ENCODE measurements around the gene TMEM138. TPM values are rescaled to one million over a fixed set of nuclear protein-coding genes. Genes with fewer than 3 reads are reported as not detected.

The TMEM138 gene
- total and polyA plus RNA-seq, 2 of the 13 experiments (the other 11 are each of a cell fraction or from before 2014, with no cell fraction given): 43.5 to 61.0 TPM

DNA sequence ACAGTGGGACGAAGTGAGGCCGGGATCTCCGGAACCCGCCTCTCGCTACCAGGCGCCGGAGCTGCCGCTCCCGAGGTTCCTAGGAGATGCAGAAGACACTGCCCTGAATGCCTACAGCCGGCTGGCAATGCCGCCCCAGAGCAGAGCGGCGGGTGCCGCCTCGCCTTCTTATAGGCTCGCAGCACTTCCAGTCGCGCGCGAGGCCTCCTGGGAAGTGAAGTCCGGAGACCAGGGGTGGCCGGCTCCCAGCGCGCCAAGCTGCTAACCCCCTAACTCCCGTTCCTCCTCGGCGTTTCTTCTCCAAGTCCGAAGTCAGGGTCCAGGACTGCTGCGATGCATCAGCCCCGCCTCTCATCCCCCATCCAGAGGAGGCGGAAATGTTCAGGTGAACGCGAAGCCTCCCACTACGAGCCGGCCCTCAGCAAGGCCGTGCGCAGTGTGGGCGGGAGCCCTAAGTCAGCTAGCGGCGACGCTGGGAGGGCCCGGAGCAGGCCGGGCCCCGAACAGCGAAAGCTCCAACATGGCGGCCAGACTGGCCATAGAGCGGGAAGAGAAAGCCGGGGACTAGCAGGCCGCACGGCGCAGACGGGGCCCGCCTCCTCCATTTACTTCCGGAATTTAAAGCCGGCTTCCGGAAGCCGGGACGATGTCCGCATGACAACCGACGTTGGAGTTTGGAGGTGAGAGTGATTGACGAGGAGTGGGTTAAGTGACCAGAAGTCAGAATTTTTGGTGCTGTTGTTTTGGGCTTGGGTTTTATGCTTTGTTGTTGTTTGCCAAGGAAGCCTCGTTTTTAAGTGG lies at the start of gene TMEM138, which contains the start of gene CYB561A3 (continued):
- TF ChIP-seq, protein P1, sequence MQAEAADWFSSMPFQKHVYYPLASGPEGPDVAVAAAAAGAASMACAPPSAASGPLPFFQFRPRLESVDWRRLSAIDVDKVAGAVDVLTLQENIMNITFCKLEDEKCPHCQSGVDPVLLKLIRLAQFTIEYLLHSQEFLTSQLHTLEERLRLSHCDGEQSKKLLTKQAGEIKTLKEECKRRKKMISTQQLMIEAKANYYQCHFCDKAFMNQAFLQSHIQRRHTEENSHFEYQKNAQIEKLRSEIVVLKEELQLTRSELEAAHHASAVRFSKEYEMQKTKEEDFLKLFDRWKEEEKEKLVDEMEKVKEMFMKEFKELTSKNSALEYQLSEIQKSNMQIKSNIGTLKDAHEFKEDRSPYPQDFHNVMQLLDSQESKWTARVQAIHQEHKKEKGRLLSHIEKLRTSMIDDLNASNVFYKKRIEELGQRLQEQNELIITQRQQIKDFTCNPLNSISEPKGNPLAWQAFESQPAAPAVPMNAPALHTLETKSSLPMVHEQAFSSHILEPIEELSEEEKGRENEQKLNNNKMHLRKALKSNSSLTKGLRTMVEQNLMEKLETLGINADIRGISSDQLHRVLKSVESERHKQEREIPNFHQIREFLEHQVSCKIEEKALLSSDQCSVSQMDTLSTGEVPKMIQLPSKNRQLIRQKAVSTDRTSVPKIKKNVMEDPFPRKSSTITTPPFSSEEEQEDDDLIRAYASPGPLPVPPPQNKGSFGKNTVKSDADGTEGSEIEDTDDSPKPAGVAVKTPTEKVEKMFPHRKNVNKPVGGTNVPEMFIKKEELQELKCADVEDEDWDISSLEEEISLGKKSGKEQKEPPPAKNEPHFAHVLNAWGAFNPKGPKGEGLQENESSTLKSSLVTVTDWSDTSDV (CRISPR knock-in tag; IDR thresholded peaks at IDR 0.05): 0 out of 2 replicates have a peak, but pooled peaks have one; percentile 31
- peak; percentile 80; the same call in 1 of the 2 replicates for TF ChIP-seq ZNF33A (CRISPR knock-in tag; IDR thresholded peaks at IDR 0.05; ENCODE audit: borderline replicate concordance)
- TF ChIP-seq, protein P2, sequence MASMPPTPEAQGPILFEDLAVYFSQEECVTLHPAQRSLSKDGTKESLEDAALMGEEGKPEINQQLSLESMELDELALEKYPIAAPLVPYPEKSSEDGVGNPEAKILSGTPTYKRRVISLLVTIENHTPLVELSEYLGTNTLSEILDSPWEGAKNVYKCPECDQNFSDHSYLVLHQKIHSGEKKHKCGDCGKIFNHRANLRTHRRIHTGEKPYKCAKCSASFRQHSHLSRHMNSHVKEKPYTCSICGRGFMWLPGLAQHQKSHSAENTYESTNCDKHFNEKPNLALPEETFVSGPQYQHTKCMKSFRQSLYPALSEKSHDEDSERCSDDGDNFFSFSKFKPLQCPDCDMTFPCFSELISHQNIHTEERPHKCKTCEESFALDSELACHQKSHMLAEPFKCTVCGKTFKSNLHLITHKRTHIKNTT (CRISPR knock-in tag; IDR thresholded peaks at IDR 0.05): no peak
- no peak for TF ChIP-seq CHD4 (IDR thresholded peaks at IDR 0.05; ENCODE audit: borderline replicate concordance, low read length)
- TF ChIP-seq ZBTB8A (CRISPR knock-in tag; IDR thresholded peaks at IDR 0.05; ENCODE audit: borderline replicate concordance, low read depth): no peak
- peak; percentile 85; the same call in 1 of the 2 replicates for TF ChIP-seq ZNF343 (CRISPR knock-in tag; IDR thresholded peaks at IDR 0.05)
- peak; percentile 72; the same call in 1 of the 2 replicates for TF ChIP-seq KDM2A (CRISPR knock-in tag; IDR thresholded peaks at IDR 0.05; ENCODE audit: borderline replicate concordance, low read depth)
- TF ChIP-seq ZNF446 (CRISPR knock-in tag; IDR thresholded peaks at IDR 0.05): peak; percentile 27; the same call in 1 of the 2 replicates
- no peak for TF ChIP-seq ZNF746 (CRISPR knock-in tag; IDR thresholded peaks at IDR 0.05)
- no peak for TF ChIP-seq ZEB1 (IDR thresholded peaks at IDR 0.05; ENCODE audit: insufficient replicate concordance, low read depth)
- no peak for TF ChIP-seq LCORL (IDR thresholded peaks at IDR 0.05)
- peak; percentile 74 for TF ChIP-seq LCORL (CRISPR knock-in tag; IDR thresholded peaks at IDR 0.05)
- 0 out of 2 replicates have a peak, but pooled peaks have one; percentile 14 for TF ChIP-seq EEA1 (CRISPR knock-in tag; IDR thresholded peaks at IDR 0.05; ENCODE audit: borderline replicate concordance)
- TF ChIP-seq REL (CRISPR knock-in tag; conservative IDR thresholded peaks at IDR 0.05): no peak; the same call in 1 of the 2 replicates
- TF ChIP-seq RFXANK (CRISPR knock-in tag; IDR thresholded peaks at IDR 0.05): 0 out of 2 replicates have a peak, but pooled peaks have one; percentile 32
- no peak for TF ChIP-seq ZNF326 (CRISPR knock-in tag; IDR thresholded peaks at IDR 0.05; ENCODE audit: borderline replicate concordance)
- TF ChIP-seq, protein P3, sequence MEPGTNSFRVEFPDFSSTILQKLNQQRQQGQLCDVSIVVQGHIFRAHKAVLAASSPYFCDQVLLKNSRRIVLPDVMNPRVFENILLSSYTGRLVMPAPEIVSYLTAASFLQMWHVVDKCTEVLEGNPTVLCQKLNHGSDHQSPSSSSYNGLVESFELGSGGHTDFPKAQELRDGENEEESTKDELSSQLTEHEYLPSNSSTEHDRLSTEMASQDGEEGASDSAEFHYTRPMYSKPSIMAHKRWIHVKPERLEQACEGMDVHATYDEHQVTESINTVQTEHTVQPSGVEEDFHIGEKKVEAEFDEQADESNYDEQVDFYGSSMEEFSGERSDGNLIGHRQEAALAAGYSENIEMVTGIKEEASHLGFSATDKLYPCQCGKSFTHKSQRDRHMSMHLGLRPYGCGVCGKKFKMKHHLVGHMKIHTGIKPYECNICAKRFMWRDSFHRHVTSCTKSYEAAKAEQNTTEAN (CRISPR knock-in tag; conservative IDR thresholded peaks at IDR 0.05): 0 out of 2 replicates have a peak, but pooled peaks have one; percentile 45
- TF ChIP-seq, protein P4, sequence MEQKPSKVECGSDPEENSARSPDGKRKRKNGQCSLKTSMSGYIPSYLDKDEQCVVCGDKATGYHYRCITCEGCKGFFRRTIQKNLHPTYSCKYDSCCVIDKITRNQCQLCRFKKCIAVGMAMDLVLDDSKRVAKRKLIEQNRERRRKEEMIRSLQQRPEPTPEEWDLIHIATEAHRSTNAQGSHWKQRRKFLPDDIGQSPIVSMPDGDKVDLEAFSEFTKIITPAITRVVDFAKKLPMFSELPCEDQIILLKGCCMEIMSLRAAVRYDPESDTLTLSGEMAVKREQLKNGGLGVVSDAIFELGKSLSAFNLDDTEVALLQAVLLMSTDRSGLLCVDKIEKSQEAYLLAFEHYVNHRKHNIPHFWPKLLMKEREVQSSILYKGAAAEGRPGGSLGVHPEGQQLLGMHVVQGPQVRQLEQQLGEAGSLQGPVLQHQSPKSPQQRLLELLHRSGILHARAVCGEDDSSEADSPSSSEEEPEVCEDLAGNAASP (CRISPR knock-in tag; IDR thresholded peaks at IDR 0.05; ENCODE audit: borderline replicate concordance): 0 out of 2 replicates have a peak, but pooled peaks have one; percentile 26
- TF ChIP-seq AGO1 (IDR thresholded peaks at IDR 0.05; ENCODE audit: low read depth, low read length, poor library complexity, severe bottlenecking): no peak
- TF ChIP-seq ZC3H13 (CRISPR knock-in tag; IDR thresholded peaks at IDR 0.05): no peak
- peak; percentile 82; the same call in 1 of the 2 replicates for TF ChIP-seq ZFP36L1 (CRISPR knock-in tag; IDR thresholded peaks at IDR 0.05)
- peak; percentile 65; the same call in 1 of the 2 replicates for TF ChIP-seq FOXK1 (CRISPR knock-in tag; IDR thresholded peaks at IDR 0.05; ENCODE audit: borderline replicate concordance, low read depth)
